Sigmoid colon (tissue), 7 donors: ENCODE measurements around the gene RALB. TPM values are rescaled to one million over a fixed set of nuclear protein-coding genes. Genes with fewer than 3 reads are reported as not detected.

Experiments
- DNase-seq: peaks from one replicate; pipeline ENCODE4 v3.0.0-alpha.2; 2019
- H3K27ac ChIP-seq, 4 donors: fragments of 200-600 bp; sonication (generic); one replicate each; pipeline ENCODE4 v1.5.1; 2016 to 2019; ENCODE audit warnings: mild to moderate bottlenecking in 1 of 4
- H3K27me3 ChIP-seq, 3 donors: fragments of 200-600 bp; sonication (generic); one replicate each; pipeline ENCODE4 v1.5.1; 2019; ENCODE audit warnings: mild to moderate bottlenecking in 1 of 3
- H3K36me3 ChIP-seq, 4 donors: fragments of 200-600 bp; sonication (generic); one replicate each; pipeline ENCODE4 v1.5.1; 2016 to 2019
- H3K4me1 ChIP-seq, 4 donors: fragments of 200-600 bp; sonication (generic); one replicate each; pipeline ENCODE4 v1.5.1; 2017 to 2019
- H3K4me3 ChIP-seq, 4 donors: fragments of 200-600 bp; sonication (generic); one replicate each; pipeline ENCODE4 v1.5.1; 2017 to 2019; ENCODE audit warnings: mild to moderate bottlenecking in 2 of 4, moderate library complexity in 1 of 4
- H3K9me3 ChIP-seq, 4 donors: fragments of 200-600 bp in 3 of 4; sonication (generic) in 3 of 4; one replicate each; pipeline versions ENCODE4 v1.5.1 to v1.6.1; 2013 to 2019
- CTCF ChIP-seq, 4 experiments: fragments of 450-650 bp in 3 of 4; fragments of 200-600 bp in 1 of 4; IDR thresholded peaks; one replicate each; pipeline ENCODE4 v1.5.1; 2016 to 2019; ENCODE audit warnings: antibody characterized with exemption in 4 of 4, mild to moderate bottlenecking in 3 of 4, moderate library complexity in 2 of 4
- EP300 ChIP-seq, 4 donors: sonication (generic); formaldehyde crosslinking; IDR thresholded peaks; one replicate each; pipeline ENCODE4 v1.6.1; 2017; ENCODE audit warnings: antibody characterized with exemption in 4 of 4
- POLR2A ChIP-seq, 2 donors: fragments of 450-650 bp; IDR thresholded peaks; one replicate each; pipeline ENCODE4 v1.6.1; 2016; ENCODE audit warnings: antibody characterized with exemption in 2 of 2, mild to moderate bottlenecking in 2 of 2, moderate library complexity in 2 of 2
- POLR2AphosphoS5 ChIP-seq, 4 donors: sonication (generic); formaldehyde crosslinking; IDR thresholded peaks; one replicate each; pipeline ENCODE4 v1.6.1; 2017; ENCODE audit warnings: antibody characterized with exemption in 4 of 4
- WGBS, 2 donors: extraction: QIAGEN DNeasy Blood & Tissue Kit; methylation state at CpG; one replicate each; pipeline ENCODE4 v1.1.7; 2013; 5-methylcytosine and 5-hydroxymethylcytosine counted together
- intact Hi-C: fragments of 100-400 bp; cut with DNase I; formaldehyde crosslinking; loops from one replicate; pipeline ENCODE4 v1.15.1; 2023
- polyA plus RNA-seq, 3 donors: library from polyadenylated mRNA; stranded (reverse); fragments of 200-250 nt; gene quantifications; one replicate each; pipeline ENCODE4 v1.2.3, GENCODE V29; 2013
- total RNA-seq, 4 donors: library from RNA; depleted of rRNA; stranded (reverse); fragments of >200 nt; gene quantifications; one replicate each; pipeline ENCODE4 v1.1.0, GENCODE V29; 2016
- donor health status: healthy with polysubstance abuse.
- donor health status: Bipolar disorder and iron deficiency.
- donor health status: healthy.

The RALB gene
- total and polyA plus RNA-seq, 7 donors = 47.9 to 143 (median 60.2) TPM

DNA sequence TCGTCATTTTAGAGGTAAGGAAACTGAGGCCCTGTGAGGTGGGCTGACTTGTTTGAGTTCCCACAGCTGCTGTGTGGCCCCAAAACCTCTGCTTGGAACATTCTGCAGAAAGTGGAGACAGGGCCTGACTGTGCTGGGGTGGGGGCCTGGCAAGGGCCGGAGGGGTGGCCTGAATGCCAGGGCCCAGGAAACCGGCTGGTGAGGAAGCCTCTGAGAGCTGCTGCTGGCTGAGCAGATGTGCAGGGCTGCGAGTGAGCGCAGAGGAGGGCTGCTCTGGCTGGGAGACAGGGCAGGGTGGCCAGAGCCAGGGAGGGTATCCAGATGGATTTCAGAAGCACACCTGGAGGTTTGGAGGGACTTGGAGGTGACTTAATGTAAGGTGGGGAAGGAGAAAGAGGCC, 63.4 kb downstream of the RALB start:
- intact Hi-C loops = no loop called here

GRCh38 chr2:120316528-120317179, 64.0 kb downstream of the RALB start:
- H3K27ac ChIP-seq = no peak overlapping the region
- TF ChIP-seq POLR2A (IDR thresholded peaks at IDR 0.05) (no peak), POLR2AphosphoS5 (IDR thresholded peaks at IDR 0.05) (no peak), EP300 (IDR thresholded peaks at IDR 0.05) (no peak), CTCF (IDR thresholded peaks at IDR 0.05) (no peak)
- 90 to 93% methylated on average over 15 of the region's 15 CpGs for WGBS, 2 donors
- H3K4me3 ChIP-seq = no peak overlapping the region
- no peak for DNase-seq
- H3K9me3 ChIP-seq = no peaks in the 10 kb centered on the region
- intact Hi-C loops = no loop called here
- H3K36me3 ChIP-seq = no peaks in the 10 kb centered on the region
- H3K27me3 ChIP-seq = no peaks in the 10 kb centered on the region
- peaks cover 0 to 26% (median 20%) of the 10 kb centered on the region in 4 donors for H3K4me1 ChIP-seq

More for the DNA sequence above, 63.4 kb downstream of the RALB start:
- peaks cover 0 to 26% (median 20%) of the 10 kb centered on the region in 4 donors for H3K4me1 ChIP-seq
- no peak overlapping the region for H3K4me3 ChIP-seq
- H3K36me3 ChIP-seq = no peaks in the 10 kb centered on the region
- WGBS, 2 donors = 93 to 95% methylated on average over 5 of the region's 5 CpGs
- H3K27me3 ChIP-seq = no peaks in the 10 kb centered on the region
- H3K9me3 ChIP-seq = no peaks in the 10 kb centered on the region
- no peak overlapping the region for H3K27ac ChIP-seq
- DNase-seq = no peak
- TF ChIP-seq CTCF (IDR thresholded peaks at IDR 0.05) = no peak
- TF ChIP-seq POLR2A (IDR thresholded peaks at IDR 0.05) = no peak
- TF ChIP-seq EP300 (IDR thresholded peaks at IDR 0.05) = no peak
- TF ChIP-seq POLR2AphosphoS5 (IDR thresholded peaks at IDR 0.05) = no peak

DNA sequence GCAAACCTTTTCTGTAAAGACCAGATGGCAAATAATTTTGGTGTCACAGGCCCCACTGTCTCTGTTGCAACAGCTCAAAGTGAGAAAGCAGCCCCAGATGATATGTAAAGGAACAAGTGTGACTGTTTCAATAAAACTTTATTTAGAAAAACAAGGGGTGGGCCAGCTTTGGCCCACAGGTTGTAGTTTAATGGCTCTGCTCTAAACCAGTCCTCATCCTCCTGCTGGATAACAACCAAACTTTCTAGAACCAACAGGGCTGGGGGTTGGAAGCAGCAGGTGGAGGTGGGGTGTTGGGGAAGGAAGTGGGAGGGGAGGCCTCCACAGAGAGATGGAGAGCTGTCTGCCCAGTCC, 64.5 kb downstream of the RALB start:
- H3K4me3 ChIP-seq = no peak overlapping the region
- H3K4me1 ChIP-seq = peaks cover 0 to 26% (median 20%) of the 10 kb centered on the region in 4 donors
- TF ChIP-seq CTCF (IDR thresholded peaks at IDR 0.05) (no peak), EP300 (IDR thresholded peaks at IDR 0.05) (no peak), POLR2A (IDR thresholded peaks at IDR 0.05) (no peak), POLR2AphosphoS5 (IDR thresholded peaks at IDR 0.05) (no peak)
- H3K27me3 ChIP-seq = no peaks in the 10 kb centered on the region
- H3K27ac ChIP-seq = no peak overlapping the region
- no peak for DNase-seq
- intact Hi-C loops = no loop called here
- H3K9me3 ChIP-seq = no peaks in the 10 kb centered on the region
- no peaks in the 10 kb centered on the region for H3K36me3 ChIP-seq

DNA sequence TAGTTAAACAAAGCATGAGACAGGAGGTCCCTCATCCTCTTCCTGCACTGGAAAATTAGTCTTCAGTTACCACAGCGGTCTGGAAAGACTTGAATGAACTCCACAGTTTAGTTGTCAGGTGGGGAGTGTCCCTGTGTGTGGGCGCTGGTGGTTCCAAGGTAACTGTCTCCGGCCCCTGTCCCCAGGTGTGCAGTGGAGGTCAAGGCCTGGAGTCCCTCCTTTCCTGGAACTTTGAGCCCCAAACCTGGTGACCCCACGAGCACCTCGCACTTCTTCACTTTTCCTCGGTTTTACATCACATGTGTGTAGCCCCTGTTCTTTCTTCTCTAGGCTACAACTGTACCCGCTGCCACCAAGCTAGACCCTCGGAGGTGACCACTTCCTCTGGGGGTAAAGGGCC, 65.3 kb downstream of the RALB start:
- DNase-seq = no peak
- Histone ChIP-seq H3K4me3 (no peak overlapping the region), H3K27me3 (no peaks in the 10 kb centered on the region), H3K4me1 (peaks cover 0 to 18% (median 14%) of the 10 kb centered on the region in 4 donors), H3K27ac (no peak overlapping the region), H3K9me3 (no peaks in the 10 kb centered on the region), H3K36me3 (no peaks in the 10 kb centered on the region)
- WGBS, 2 donors = 80 to 92% methylated on average over 8 of the region's 8 CpGs
- TF ChIP-seq POLR2A (IDR thresholded peaks at IDR 0.05) (no peak), EP300 (IDR thresholded peaks at IDR 0.05) (no peak), CTCF (IDR thresholded peaks at IDR 0.05) (no peak), POLR2AphosphoS5 (IDR thresholded peaks at IDR 0.05) (no peak)
- intact Hi-C loops = no loop called here

GRCh38 chr2:120318626-120319025, 66.0 kb downstream of the RALB start:
- no peak overlapping the region for H3K4me3 ChIP-seq
- peaks cover 0 to 11% (median 9%) of the 10 kb centered on the region in 4 donors for H3K4me1 ChIP-seq
- no peaks in the 10 kb centered on the region for H3K27me3 ChIP-seq
- DNase-seq = no peak
- TF ChIP-seq POLR2AphosphoS5 (IDR thresholded peaks at IDR 0.05) = no peak
- TF ChIP-seq EP300 (IDR thresholded peaks at IDR 0.05) = no peak
- no peak for TF ChIP-seq POLR2A (IDR thresholded peaks at IDR 0.05)
- no peak for TF ChIP-seq CTCF (IDR thresholded peaks at IDR 0.05)
- 46 to 74% methylated on average over 8 of the region's 8 CpGs for WGBS, 2 donors
- no peak overlapping the region for H3K27ac ChIP-seq
- no peaks in the 10 kb centered on the region for H3K36me3 ChIP-seq
- H3K9me3 ChIP-seq = no peaks in the 10 kb centered on the region
- intact Hi-C loops = no loop called here
